ENCODE results near the gene CCNB3. TPM values are rescaled to one million over a fixed set of nuclear protein-coding genes. Genes with fewer than 3 reads are reported as not detected.

The CCNB3 gene
- total and polyA plus RNA-seq, 9 of the 15 experiments (the other 6 are each of a cell fraction or from before 2014, with no cell fraction given) = 0.05 to 0.25 (median 0.08) TPM; not detected in 3

DNA sequence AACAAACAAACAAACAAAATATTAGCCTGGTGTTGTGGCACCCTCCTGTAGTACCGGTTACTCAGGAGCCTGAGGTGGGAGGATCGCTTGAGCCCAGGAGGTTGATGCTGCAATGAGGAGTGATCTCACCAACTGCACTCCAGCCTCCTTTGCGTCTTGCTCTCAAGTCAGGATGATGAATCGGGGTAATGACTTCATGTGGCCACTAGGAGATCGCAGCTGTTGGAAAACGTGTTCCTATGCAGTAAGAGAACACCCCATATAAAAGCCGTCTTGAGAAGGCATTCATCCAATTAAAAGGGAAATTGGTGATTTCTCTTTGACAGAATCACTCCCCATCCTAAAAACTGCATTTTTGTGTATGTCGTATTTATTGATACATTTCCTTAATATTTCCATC lies 6.9 kb downstream of the CCNB3 start (continued):
- TF ChIP-seq, protein P1, sequence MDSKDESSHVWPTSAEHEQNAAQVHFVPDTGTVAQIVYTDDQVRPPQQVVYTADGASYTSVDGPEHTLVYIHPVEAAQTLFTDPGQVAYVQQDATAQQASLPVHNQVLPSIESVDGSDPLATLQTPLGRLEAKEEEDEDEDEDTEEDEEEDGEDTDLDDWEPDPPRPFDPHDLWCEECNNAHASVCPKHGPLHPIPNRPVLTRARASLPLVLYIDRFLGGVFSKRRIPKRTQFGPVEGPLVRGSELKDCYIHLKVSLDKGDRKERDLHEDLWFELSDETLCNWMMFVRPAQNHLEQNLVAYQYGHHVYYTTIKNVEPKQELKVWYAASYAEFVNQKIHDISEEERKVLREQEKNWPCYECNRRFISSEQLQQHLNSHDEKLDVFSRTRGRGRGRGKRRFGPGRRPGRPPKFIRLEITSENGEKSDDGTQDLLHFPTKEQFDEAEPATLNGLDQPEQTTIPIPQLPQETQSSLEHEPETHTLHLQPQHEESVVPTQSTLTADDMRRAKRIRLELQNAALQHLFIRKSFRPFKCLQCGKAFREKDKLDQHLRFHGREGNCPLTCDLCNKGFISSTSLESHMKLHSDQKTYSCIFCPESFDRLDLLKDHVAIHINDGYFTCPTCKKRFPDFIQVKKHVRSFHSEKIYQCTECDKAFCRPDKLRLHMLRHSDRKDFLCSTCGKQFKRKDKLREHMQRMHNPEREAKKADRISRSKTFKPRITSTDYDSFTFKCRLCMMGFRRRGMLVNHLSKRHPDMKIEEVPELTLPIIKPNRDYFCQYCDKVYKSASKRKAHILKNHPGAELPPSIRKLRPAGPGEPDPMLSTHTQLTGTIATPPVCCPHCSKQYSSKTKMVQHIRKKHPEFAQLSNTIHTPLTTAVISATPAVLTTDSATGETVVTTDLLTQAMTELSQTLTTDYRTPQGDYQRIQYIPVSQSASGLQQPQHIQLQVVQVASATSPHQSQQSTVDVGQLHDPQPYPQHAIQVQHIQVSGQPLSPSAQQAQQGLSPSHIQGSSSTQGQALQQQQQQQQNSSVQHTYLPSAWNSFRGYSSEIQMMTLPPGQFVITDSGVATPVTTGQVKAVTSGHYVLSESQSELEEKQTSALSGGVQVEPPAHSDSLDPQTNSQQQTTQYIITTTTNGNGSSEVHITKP (IDR thresholded peaks at IDR 0.05; ENCODE audit: partially characterized antibody) = no peak
- TF ChIP-seq CBX8 (IDR thresholded peaks at IDR 0.05; ENCODE audit: borderline replicate concordance, extremely low read depth, low read depth, low read length, poor library complexity, severe bottlenecking) = no peak
- TF ChIP-seq, protein P2, sequence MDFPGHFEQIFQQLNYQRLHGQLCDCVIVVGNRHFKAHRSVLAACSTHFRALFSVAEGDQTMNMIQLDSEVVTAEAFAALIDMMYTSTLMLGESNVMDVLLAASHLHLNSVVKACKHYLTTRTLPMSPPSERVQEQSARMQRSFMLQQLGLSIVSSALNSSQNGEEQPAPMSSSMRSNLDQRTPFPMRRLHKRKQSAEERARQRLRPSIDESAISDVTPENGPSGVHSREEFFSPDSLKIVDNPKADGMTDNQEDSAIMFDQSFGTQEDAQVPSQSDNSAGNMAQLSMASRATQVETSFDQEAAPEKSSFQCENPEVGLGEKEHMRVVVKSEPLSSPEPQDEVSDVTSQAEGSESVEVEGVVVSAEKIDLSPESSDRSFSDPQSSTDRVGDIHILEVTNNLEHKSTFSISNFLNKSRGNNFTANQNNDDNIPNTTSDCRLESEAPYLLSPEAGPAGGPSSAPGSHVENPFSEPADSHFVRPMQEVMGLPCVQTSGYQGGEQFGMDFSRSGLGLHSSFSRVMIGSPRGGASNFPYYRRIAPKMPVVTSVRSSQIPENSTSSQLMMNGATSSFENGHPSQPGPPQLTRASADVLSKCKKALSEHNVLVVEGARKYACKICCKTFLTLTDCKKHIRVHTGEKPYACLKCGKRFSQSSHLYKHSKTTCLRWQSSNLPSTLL (IDR thresholded peaks at IDR 0.05) = no peak
- TF ChIP-seq, protein P3, sequence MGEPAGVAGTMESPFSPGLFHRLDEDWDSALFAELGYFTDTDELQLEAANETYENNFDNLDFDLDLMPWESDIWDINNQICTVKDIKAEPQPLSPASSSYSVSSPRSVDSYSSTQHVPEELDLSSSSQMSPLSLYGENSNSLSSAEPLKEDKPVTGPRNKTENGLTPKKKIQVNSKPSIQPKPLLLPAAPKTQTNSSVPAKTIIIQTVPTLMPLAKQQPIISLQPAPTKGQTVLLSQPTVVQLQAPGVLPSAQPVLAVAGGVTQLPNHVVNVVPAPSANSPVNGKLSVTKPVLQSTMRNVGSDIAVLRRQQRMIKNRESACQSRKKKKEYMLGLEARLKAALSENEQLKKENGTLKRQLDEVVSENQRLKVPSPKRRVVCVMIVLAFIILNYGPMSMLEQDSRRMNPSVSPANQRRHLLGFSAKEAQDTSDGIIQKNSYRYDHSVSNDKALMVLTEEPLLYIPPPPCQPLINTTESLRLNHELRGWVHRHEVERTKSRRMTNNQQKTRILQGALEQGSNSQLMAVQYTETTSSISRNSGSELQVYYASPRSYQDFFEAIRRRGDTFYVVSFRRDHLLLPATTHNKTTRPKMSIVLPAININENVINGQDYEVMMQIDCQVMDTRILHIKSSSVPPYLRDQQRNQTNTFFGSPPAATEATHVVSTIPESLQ (CRISPR knock-in tag; IDR thresholded peaks at IDR 0.05) = no peak
- no peak for TF ChIP-seq BDP1 (IDR thresholded peaks at IDR 0.05; ENCODE audit: insufficient read depth, insufficient read length)
- no peak for TF ChIP-seq WHSC1 (IDR thresholded peaks at IDR 0.05; ENCODE audit: low read length)
- TF ChIP-seq HNRNPL (IDR thresholded peaks at IDR 0.05; ENCODE audit: low read depth, low read length) = no peak
- TF ChIP-seq, protein P4, sequence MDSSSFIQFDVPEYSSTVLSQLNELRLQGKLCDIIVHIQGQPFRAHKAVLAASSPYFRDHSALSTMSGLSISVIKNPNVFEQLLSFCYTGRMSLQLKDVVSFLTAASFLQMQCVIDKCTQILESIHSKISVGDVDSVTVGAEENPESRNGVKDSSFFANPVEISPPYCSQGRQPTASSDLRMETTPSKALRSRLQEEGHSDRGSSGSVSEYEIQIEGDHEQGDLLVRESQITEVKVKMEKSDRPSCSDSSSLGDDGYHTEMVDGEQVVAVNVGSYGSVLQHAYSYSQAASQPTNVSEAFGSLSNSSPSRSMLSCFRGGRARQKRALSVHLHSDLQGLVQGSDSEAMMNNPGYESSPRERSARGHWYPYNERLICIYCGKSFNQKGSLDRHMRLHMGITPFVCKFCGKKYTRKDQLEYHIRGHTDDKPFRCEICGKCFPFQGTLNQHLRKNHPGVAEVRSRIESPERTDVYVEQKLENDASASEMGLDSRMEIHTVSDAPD (CRISPR knock-in tag; IDR thresholded peaks at IDR 0.05) = no peak
- no peak for TF ChIP-seq FOXK2 (conservative IDR thresholded peaks at IDR 0.05 in 1 of 2, IDR thresholded peaks at IDR 0.05 in 1 of 2; ENCODE audit: low read depth in 2 of 2)
- TF ChIP-seq, protein P5, sequence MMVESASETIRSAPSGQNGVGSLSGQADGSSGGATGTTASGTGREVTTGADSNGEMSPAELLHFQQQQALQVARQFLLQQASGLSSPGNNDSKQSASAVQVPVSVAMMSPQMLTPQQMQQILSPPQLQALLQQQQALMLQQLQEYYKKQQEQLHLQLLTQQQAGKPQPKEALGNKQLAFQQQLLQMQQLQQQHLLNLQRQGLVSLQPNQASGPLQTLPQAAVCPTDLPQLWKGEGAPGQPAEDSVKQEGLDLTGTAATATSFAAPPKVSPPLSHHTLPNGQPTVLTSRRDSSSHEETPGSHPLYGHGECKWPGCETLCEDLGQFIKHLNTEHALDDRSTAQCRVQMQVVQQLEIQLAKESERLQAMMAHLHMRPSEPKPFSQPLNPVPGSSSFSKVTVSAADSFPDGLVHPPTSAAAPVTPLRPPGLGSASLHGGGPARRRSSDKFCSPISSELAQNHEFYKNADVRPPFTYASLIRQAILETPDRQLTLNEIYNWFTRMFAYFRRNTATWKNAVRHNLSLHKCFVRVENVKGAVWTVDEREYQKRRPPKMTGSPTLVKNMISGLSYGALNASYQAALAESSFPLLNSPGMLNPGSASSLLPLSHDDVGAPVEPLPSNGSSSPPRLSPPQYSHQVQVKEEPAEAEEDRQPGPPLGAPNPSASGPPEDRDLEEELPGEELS (CRISPR knock-in tag; IDR thresholded peaks at IDR 0.05; ENCODE audit: borderline replicate concordance) = no peak
- TF ChIP-seq RBM25 (IDR thresholded peaks at IDR 0.05; ENCODE audit: low read depth, low read length, severe bottlenecking) = no peak
- TF ChIP-seq, protein P6, sequence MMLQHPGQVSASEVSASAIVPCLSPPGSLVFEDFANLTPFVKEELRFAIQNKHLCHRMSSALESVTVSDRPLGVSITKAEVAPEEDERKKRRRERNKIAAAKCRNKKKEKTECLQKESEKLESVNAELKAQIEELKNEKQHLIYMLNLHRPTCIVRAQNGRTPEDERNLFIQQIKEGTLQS (IDR thresholded peaks at IDR 0.05) = peak; percentile 34; the same call in 1 of the 2 replicates
- TF ChIP-seq, protein P6 (CRISPR knock-in tag; conservative IDR thresholded peaks at IDR 0.05) = no peak
- no peak for TF ChIP-seq RFX7 (CRISPR knock-in tag; IDR thresholded peaks at IDR 0.05)
- TF ChIP-seq RB1 (IDR thresholded peaks at IDR 0.05; ENCODE audit: low read depth) = no peak

Data from K562 (cell line).